GM12872 (cell line): ENCODE data around the gene GATA5.

Experiments used
- TF ChIP-seq, protein P1 (sequence below): IDR thresholded peaks from 3 replicates; pipeline ENCODE4 v1.5.1; 2011; ENCODE audit warnings: low read depth, mild to moderate bottlenecking, low read length, moderate library complexity; ENCODE audit not compliant: insufficient read depth

Gene GATA5

DNA sequence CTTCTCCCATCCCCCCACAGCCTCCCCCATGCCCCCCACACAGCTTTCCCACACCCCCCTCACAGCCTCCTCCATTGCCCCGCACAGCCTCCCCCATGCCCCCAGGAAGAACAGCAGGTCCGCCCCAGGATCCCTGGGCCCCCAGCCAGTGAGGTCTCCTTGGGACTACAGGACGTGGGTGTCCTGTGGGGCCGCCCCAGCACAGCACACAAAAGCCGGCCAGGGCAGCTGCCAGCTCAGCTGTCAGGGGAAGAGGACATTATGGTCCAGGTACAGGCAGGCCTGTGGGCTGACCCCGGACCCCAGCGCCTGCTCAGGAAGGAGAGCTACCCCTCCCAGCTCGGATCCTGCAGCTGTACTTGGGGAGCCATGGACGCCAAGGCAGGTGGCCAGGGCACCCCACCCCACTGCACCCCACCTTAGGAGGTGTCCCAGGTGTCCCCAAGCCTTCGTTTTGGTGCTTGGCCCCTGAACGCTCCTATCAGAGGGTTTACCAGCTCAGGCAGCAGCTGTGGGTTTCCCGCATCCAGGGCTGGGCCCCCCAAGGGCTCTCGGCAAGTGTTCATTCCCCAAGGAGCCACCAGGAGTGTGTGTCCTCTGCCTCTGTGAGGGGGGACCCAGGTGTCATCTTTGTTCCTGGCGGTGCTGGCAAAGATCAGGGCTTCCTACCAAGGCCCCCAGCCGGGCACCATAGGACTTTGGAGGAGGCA lies 42.3 kb upstream of the GATA5 start:
- TF ChIP-seq, protein P1, sequence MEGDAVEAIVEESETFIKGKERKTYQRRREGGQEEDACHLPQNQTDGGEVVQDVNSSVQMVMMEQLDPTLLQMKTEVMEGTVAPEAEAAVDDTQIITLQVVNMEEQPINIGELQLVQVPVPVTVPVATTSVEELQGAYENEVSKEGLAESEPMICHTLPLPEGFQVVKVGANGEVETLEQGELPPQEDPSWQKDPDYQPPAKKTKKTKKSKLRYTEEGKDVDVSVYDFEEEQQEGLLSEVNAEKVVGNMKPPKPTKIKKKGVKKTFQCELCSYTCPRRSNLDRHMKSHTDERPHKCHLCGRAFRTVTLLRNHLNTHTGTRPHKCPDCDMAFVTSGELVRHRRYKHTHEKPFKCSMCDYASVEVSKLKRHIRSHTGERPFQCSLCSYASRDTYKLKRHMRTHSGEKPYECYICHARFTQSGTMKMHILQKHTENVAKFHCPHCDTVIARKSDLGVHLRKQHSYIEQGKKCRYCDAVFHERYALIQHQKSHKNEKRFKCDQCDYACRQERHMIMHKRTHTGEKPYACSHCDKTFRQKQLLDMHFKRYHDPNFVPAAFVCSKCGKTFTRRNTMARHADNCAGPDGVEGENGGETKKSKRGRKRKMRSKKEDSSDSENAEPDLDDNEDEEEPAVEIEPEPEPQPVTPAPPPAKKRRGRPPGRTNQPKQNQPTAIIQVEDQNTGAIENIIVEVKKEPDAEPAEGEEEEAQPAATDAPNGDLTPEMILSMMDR: no peak

DNA sequence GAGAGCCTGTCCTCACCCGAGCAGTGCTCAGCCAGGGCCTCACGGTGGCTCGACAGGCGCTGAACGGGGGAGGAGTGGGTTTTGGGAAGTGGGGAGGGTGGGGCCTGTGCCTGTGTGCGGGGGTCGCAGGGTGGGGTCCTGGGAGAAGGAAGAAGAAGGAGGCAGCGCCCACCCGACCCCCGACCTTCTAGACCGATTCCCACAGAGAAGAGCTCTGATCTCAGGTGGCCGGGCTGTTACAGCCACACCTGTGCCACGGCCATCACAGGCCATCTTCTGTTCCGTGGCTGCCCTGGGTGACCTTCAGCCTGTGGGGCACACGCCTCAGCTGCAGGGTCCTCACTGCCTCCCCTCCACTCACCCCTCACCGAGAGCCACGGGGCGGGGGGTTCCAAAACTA lies 41.4 kb upstream of the GATA5 start:
- TF ChIP-seq, protein P1: no peak

DNA sequence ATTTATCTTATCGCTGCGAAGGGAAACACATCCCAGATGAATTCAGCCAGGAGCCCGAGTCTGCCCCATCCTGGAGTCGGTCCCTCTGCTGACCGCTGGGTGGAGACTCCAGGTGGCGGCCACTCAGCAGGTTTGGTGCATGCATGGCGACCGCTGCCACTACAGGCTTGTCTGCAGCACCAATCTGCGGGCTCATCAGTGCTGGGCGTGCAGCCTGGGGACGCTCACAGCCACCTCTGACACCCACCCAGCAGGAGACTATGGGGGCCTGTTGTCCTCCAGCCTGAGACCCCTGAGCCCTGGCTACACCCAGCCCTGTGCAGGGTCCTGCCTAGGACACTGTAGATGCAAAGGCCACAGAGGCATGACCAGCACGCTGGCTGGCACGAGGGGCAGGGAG lies 40.5 kb upstream of the GATA5 start:
- TF ChIP-seq, protein P1: no peak

DNA sequence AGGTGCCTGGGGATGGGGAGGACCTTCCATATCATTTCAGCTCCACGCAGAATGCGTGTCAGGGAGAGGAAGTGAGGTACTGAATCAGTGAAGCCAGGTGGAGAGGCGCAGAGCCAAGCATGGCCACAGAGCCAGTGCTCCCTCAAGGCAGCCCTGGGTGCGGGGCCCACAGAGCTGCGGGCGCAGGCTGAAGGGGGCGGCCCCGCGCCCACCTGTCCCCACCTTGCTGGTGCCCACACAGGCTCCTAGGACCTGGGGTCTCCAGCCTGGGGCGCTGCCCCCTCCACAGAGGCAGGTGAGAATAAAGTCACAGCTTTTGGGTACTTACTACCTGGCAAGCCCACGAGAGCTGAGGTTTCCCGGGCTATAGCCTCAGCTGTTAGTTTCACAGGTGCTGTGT lies 40.0 kb upstream of the GATA5 start:
- TF ChIP-seq, protein P1: no peak

DNA sequence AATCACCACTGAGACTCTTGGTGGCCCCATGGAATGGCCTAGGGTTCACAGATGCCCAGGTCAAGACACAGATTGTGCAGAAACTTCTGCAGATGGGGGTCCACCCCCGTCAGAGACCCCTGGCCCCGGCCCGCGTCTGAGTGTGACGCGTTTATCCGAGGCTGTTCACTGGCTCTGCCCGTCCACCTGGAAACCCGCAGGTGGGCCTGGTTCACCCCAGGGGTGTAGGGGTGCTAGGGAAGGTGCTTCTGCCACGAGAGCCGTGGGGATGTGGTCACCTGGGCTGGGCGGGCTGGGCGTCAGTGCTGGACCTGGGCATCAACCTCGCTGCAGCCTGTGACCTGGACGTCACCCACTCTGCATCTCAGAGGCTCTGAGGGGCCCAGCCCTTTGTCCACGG lies 39.5 kb upstream of the GATA5 start:
- TF ChIP-seq, protein P1: no peak

DNA sequence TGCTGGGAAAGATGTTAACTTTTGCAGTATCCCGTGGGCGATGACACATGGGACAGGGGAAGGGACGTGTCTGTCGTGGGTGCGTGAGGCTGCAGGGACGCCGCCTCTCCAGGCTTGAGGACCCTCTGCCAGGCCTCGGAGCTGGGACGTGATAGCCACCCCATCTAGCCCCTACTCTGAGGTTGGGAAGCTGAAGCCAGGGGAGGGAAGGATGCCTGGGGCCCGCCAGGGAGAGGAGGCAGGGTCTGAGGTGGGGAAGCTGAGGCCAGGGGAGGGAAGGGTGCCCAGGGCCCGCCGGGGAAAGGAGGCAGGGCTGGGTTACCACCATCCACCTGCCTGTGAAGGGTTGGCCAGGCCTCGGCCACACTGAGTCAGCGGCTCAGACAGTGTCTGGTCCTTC lies 38.2 kb upstream of the GATA5 start:
- TF ChIP-seq, protein P1: no peak

DNA sequence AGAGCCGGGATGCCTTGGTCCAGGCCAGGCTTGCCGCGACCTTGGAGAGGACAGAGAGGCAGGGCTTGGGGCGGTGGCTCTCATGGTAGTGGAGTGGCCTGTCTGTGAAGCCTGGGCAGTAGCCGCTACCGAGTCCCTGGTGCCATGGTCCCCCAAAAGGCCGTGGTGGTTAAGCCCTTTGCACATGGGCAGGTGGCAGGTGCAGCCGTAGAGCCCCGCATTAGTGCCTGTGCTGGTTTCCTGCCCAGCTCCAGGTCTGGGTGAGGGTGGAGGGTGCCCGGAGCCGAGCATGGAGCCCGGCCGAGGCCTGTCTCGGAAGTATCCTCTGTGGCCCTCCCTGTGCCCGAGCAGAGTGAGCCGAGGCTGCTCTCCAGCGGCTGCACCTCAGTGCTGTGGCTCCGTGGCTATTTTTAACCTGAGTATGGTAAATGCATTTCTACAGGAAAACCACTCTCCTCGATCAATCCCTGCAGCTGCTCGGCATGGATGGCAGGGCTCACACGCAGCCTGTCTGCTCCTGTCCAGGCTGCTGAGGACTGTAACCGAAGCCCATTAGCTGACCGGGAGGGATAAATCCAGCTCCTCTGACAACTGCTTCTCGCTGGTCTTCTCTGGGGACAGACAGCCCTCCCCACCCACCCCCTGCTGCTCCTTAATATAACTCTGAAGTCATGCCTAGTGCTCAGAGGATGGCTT lies 36.3 kb upstream of the GATA5 start:
- TF ChIP-seq, protein P1: no peak
